Upper lobe of left lung (tissue), 4 donors: Measurements from ENCODE around the gene PAEP.

Experiments used
- EP300 ChIP-seq, 4 donors: sonication (generic); formaldehyde crosslinking; IDR thresholded peaks; one replicate each; pipeline ENCODE4 v1.5.1; 2017; ENCODE audit warnings: antibody characterized with exemption in 4 of 4, control low read depth in 2 of 4
- POLR2A ChIP-seq, 4 donors: fragments of 450-650 bp; IDR thresholded peaks; one replicate each; pipeline ENCODE4 v1.5.1; 2016 to 2017; ENCODE audit warnings: antibody characterized with exemption in 4 of 4, mild to moderate bottlenecking in 2 of 4
- POLR2AphosphoS5 ChIP-seq, 2 donors: sonication (generic); formaldehyde crosslinking; IDR thresholded peaks; one replicate each; pipeline ENCODE4 v1.5.1; 2017; ENCODE audit warnings: antibody characterized with exemption in 2 of 2
- TF ChIP-seq, protein P1 (sequence below), 6 experiments: fragments of 450-650 bp in 4 of 6; fragments of 200-600 bp in 2 of 6; sonication (generic) in 2 of 6; IDR thresholded peaks; one replicate each; pipeline ENCODE4 v1.5.1; 2016 to 2019; ENCODE audit warnings: antibody characterized with exemption in 6 of 6

DNA sequence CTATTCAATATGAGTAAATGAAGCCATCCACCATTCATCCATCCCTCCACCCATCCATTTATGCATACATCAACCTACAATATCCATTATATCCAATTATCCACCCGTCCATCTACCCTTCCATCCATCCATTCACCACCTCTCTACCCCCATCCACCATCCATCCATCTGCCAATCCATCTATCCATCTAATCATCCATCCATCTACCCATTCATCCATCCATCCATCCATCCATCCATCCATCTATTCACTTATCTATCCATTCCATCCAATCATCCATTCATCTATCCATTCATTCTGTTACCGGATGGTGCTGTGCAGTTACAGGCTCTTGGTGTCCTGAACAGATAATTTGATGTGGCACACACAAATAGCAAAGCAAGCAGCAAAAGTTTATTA is 10.7 kb downstream of the PAEP start:
- TF ChIP-seq, protein P1, sequence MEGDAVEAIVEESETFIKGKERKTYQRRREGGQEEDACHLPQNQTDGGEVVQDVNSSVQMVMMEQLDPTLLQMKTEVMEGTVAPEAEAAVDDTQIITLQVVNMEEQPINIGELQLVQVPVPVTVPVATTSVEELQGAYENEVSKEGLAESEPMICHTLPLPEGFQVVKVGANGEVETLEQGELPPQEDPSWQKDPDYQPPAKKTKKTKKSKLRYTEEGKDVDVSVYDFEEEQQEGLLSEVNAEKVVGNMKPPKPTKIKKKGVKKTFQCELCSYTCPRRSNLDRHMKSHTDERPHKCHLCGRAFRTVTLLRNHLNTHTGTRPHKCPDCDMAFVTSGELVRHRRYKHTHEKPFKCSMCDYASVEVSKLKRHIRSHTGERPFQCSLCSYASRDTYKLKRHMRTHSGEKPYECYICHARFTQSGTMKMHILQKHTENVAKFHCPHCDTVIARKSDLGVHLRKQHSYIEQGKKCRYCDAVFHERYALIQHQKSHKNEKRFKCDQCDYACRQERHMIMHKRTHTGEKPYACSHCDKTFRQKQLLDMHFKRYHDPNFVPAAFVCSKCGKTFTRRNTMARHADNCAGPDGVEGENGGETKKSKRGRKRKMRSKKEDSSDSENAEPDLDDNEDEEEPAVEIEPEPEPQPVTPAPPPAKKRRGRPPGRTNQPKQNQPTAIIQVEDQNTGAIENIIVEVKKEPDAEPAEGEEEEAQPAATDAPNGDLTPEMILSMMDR (IDR thresholded peaks at IDR 0.05), result no peak
- TF ChIP-seq POLR2AphosphoS5 (IDR thresholded peaks at IDR 0.05) (no peak), POLR2A (IDR thresholded peaks at IDR 0.05) (no peak), EP300 (IDR thresholded peaks at IDR 0.05) (no peak)
